ENCODE measurements around the gene AMBP. TPM values are rescaled to one million over a fixed set of nuclear protein-coding genes. Genes with fewer than 3 reads are reported as not detected.

The AMBP gene
- total RNA-seq, 1 experiment from 2014 or later, result 0.20 TPM

- Histone ChIP-seq H3K14ac (ENCODE audit: insufficient read depth, low read length) (no peak overlapping the region; the same call in 1 of the 2 replicates), H4K20me1 (ENCODE audit: control insufficient read depth, insufficient read depth, insufficient read length) (no peaks in the 10 kb centered on the region), H3T11ph (ENCODE audit: low read length) (no peak overlapping the region), H3K23me2 (ENCODE audit: insufficient read length, low read depth, low read length, poor library complexity, severe bottlenecking) (no peaks in the 10 kb centered on the region), H2BK20ac (ENCODE audit: low read depth, low read length, poor library complexity, severe bottlenecking) (no peak overlapping the region), H4K8ac (replicated peaks; ENCODE audit: insufficient read length, low read depth, low read length) (no peak overlapping the region), H3K27me3 (ENCODE audit: insufficient read depth, low read length) (no peaks in the 10 kb centered on the region), H4K5ac (ENCODE audit: insufficient read length, low read depth, low read length) (no peak overlapping the region), H3K18ac (ENCODE audit: insufficient read length, low read depth, low read length) (no peak overlapping the region), H2BK15ac (ENCODE audit: low read depth, low read length) (no peak overlapping the region), H3K23ac (ENCODE audit: insufficient read length, low read depth, low read length) (no peak overlapping the region), H2BK5ac (ENCODE audit: insufficient read length, low read length) (no peak overlapping the region), H4K91ac (ENCODE audit: insufficient read length, low read depth, low read length) (no peak overlapping the region), H3K79me1 (ENCODE audit: insufficient read depth, low read depth, low read length, poor library complexity, severe bottlenecking) (no peaks in the 10 kb centered on the region), H3K4me1 (ENCODE audit: insufficient read depth, low read length) (peaks cover 3% of the 10 kb centered on the region; the same call in 1 of the 2 replicates), H3K9ac (ENCODE audit: extremely low read depth, insufficient read length, low read length) (no peak overlapping the region), H3K79me2 (ENCODE audit: insufficient read depth, low read length) (no peaks in the 10 kb centered on the region), H3K4me2 (ENCODE audit: insufficient read depth, insufficient read length, low read length) (no peak overlapping the region), H3K56ac (ENCODE audit: insufficient read length, low read depth, low read length) (no peak overlapping the region), H2BK12ac (ENCODE audit: insufficient read length, low read depth, low read length) (no peak overlapping the region), H2AFZ (ENCODE audit: low read length) (no peak overlapping the region), H3K4ac (ENCODE audit: low read depth, low read length) (no peak overlapping the region), H2BK120ac (ENCODE audit: low read depth, low read length, poor library complexity, severe bottlenecking) (no peak overlapping the region), H2AK5ac (ENCODE audit: insufficient read length, low read length) (no peak overlapping the region), H3K9me3 (ENCODE audit: control insufficient read depth, low read depth, low read length) (no peaks in the 10 kb centered on the region), H3K27ac (ENCODE audit: insufficient read length, low read depth, low read length) (no peak overlapping the region)
- Mint-ChIP-seq H3K4me1 (peaks cover 12 to 14% of the 10 kb centered on the region in 2 experiments), H3K27ac (no peak overlapping the region), H3K36me3 (ENCODE audit: insufficient read depth in 1 of 3, low read depth in 3 of 3) (peaks cover 20 to 40% (median 27%) of the 10 kb centered on the region in 3 experiments), H3K4me3 (no peak overlapping the region), H3K9me3 (no peaks in the 10 kb centered on the region; a peak in 1 of 5 replicates), H3K27me3 (ENCODE audit: low read depth) (no peaks in the 10 kb centered on the region)
- TF ChIP-seq CTCF (conservative IDR thresholded peaks at IDR 0.05), result no peak
- WGBS (ENCODE audit: extremely low coverage, insufficient read length, low lambda C conversion rate), result no CpG with 5 or more reads among the region's 9 CpGs
- DNase-seq, result peak; percentile 18
These were observed 66.8 kb downstream of the AMBP start for GRCh38 chr9:114011313-114011712.

Other genes starting within 250 kb of the AMBP start
- gene ZNF618, start 202.0 kb downstream of the AMBP start, total RNA-seq (2021), result 13.6 and 16.3 TPM in 2 replicates
- gene KIF12, start 21.0 kb upstream of the AMBP start, total RNA-seq (2021), result 1.8 and 3.3 TPM in 2 replicates
- gene COL27A1, start 77.2 kb upstream of the AMBP start, total RNA-seq (2021), result 17.5 and 17.9 TPM in 2 replicates
- 4.0 and 4.4 TPM in 2 replicates for gene ORM1, start 244.8 kb upstream of the AMBP start, total RNA-seq (2021)